Dendritic cell treated with granulocyte-macrophage colony-stimulating factor and Interleukin-4, amounts not matched to agents 40 ng/mL and 50 ng/mL, for 4 days (primary cell): ENCODE data around the gene FBN1.

Experiments
- H3K27ac Mint-ChIP-seq: one replicate; pipeline ENCODE4 v1.8.0; 2022; ENCODE audit warnings: mild to moderate bottlenecking, mixed read lengths
- H3K27me3 Mint-ChIP-seq: one replicate; pipeline ENCODE4 v1.8.0; 2022; ENCODE audit warnings: mild to moderate bottlenecking, mixed read lengths
- H3K36me3 Mint-ChIP-seq: one replicate; pipeline ENCODE4 v1.8.0; 2022; ENCODE audit warnings: low read depth, mixed read lengths
- H3K4me1 Mint-ChIP-seq: one replicate; pipeline ENCODE4 v1.8.0; 2022; ENCODE audit warnings: low read depth, mixed read lengths
- H3K4me3 Mint-ChIP-seq: one replicate; pipeline ENCODE4 v1.8.0; 2022; ENCODE audit warnings: mild to moderate bottlenecking, moderate library complexity, mixed read lengths
- H3K9me3 Mint-ChIP-seq: one replicate; pipeline ENCODE4 v1.8.0; 2022; ENCODE audit warnings: mixed read lengths
- intact Hi-C: fragments of 100-400 bp; cut with micrococcal nuclease; formaldehyde crosslinking; loops from one replicate; pipeline ENCODE4 v1.15.0; 2022

FBN1 gene

GRCh38 chr15:48574187-48574586, 71.3 kb downstream of the FBN1 start:
- Mint-ChIP-seq H3K27me3 (no peaks in the 10 kb centered on the region), H3K4me1 (no peaks in the 10 kb centered on the region), H3K4me3 (no peak overlapping the region), H3K36me3 (no peaks in the 10 kb centered on the region), H3K27ac (no peak overlapping the region), H3K9me3 (no peaks in the 10 kb centered on the region)
- intact Hi-C loops, result no loop called here

- intact Hi-C loops, result no loop called here
Measured at GRCh38 chr15:48573780-48574179, 71.7 kb downstream of the FBN1 start.

GRCh38 chr15:48572823-48573222, 72.7 kb downstream of the FBN1 start:
- peaks cover 9% of the 10 kb centered on the region for H3K9me3 Mint-ChIP-seq
- no peak overlapping the region for H3K4me3 Mint-ChIP-seq
- intact Hi-C loops, result no loop called here
- H3K36me3 Mint-ChIP-seq, result no peaks in the 10 kb centered on the region
- H3K27me3 Mint-ChIP-seq, result no peaks in the 10 kb centered on the region
- no peak overlapping the region for H3K27ac Mint-ChIP-seq
- no peaks in the 10 kb centered on the region for H3K4me1 Mint-ChIP-seq

More at GRCh38 chr15:48573780-48574179, 71.7 kb downstream of the FBN1 start:
- H3K4me1 Mint-ChIP-seq, result no peaks in the 10 kb centered on the region
- peaks cover under 1% of the 10 kb centered on the region for H3K9me3 Mint-ChIP-seq
- H3K36me3 Mint-ChIP-seq, result no peaks in the 10 kb centered on the region
- no peaks in the 10 kb centered on the region for H3K27me3 Mint-ChIP-seq
- no peak overlapping the region for H3K4me3 Mint-ChIP-seq
- H3K27ac Mint-ChIP-seq, result no peak overlapping the region

GRCh38 chr15:48571510-48571909, 74.0 kb downstream of the FBN1 start:
- Mint-ChIP-seq H3K27ac (no peak overlapping the region), H3K4me3 (no peak overlapping the region), H3K9me3 (peaks cover 9% of the 10 kb centered on the region), H3K36me3 (no peaks in the 10 kb centered on the region), H3K27me3 (no peaks in the 10 kb centered on the region), H3K4me1 (no peaks in the 10 kb centered on the region)
- intact Hi-C loops, result no loop called here

- H3K4me1 Mint-ChIP-seq, result no peaks in the 10 kb centered on the region
- H3K4me3 Mint-ChIP-seq, result no peak overlapping the region
Measured at GRCh38 chr15:48570822-48571221, 74.7 kb downstream of the FBN1 start.

GRCh38 chr15:48569591-48570302, 75.8 kb downstream of the FBN1 start:
- intact Hi-C loops, result no loop called here
- peaks cover 9% of the 10 kb centered on the region for H3K9me3 Mint-ChIP-seq
- H3K4me1 Mint-ChIP-seq, result no peaks in the 10 kb centered on the region
- no peaks in the 10 kb centered on the region for H3K36me3 Mint-ChIP-seq
- H3K27me3 Mint-ChIP-seq, result no peaks in the 10 kb centered on the region
- no peak overlapping the region for H3K4me3 Mint-ChIP-seq
- no peak overlapping the region for H3K27ac Mint-ChIP-seq

More at GRCh38 chr15:48570822-48571221, 74.7 kb downstream of the FBN1 start:
- Mint-ChIP-seq H3K27ac (no peak overlapping the region), H3K36me3 (no peaks in the 10 kb centered on the region), H3K27me3 (no peaks in the 10 kb centered on the region), H3K9me3 (peaks cover 9% of the 10 kb centered on the region)
- intact Hi-C loops, result no loop called here

GRCh38 chr15:48566668-48567067, 78.8 kb downstream of the FBN1 start:
- intact Hi-C loops, result no loop called here
- Mint-ChIP-seq H3K36me3 (no peaks in the 10 kb centered on the region), H3K9me3 (peaks cover 9% of the 10 kb centered on the region), H3K27me3 (no peaks in the 10 kb centered on the region), H3K27ac (no peak overlapping the region), H3K4me1 (no peaks in the 10 kb centered on the region), H3K4me3 (no peak overlapping the region)

- H3K36me3 Mint-ChIP-seq, result no peaks in the 10 kb centered on the region
- intact Hi-C loops, result no loop called here
- no peaks in the 10 kb centered on the region for H3K27me3 Mint-ChIP-seq
- H3K27ac Mint-ChIP-seq, result no peak overlapping the region
- H3K4me1 Mint-ChIP-seq, result no peaks in the 10 kb centered on the region
- H3K9me3 Mint-ChIP-seq, result peaks cover 9% of the 10 kb centered on the region
- H3K4me3 Mint-ChIP-seq, result no peak overlapping the region
Measured at GRCh38 chr15:48565560-48566482, 79.7 kb downstream of the FBN1 start.

- Mint-ChIP-seq H3K27ac (no peak overlapping the region), H3K4me1 (no peaks in the 10 kb centered on the region), H3K27me3 (no peaks in the 10 kb centered on the region), H3K4me3 (no peak overlapping the region), H3K9me3 (peaks cover 9% of the 10 kb centered on the region), H3K36me3 (no peaks in the 10 kb centered on the region)
- intact Hi-C loops, result no loop called here
Measured at GRCh38 chr15:48564690-48565089, 80.8 kb downstream of the FBN1 start.

- intact Hi-C loops, result no loop called here
- Mint-ChIP-seq H3K36me3 (no peaks in the 10 kb centered on the region), H3K27ac (no peak overlapping the region), H3K9me3 (peaks cover 9% of the 10 kb centered on the region), H3K4me3 (no peak overlapping the region), H3K27me3 (no peaks in the 10 kb centered on the region), H3K4me1 (no peaks in the 10 kb centered on the region)
Measured at GRCh38 chr15:48563934-48564333, 81.6 kb downstream of the FBN1 start.

- intact Hi-C loops, result no loop called here
- no peaks in the 10 kb centered on the region for H3K27me3 Mint-ChIP-seq
- H3K4me1 Mint-ChIP-seq, result no peaks in the 10 kb centered on the region
- no peak overlapping the region for H3K4me3 Mint-ChIP-seq
- H3K27ac Mint-ChIP-seq, result no peak overlapping the region
- H3K9me3 Mint-ChIP-seq, result no peaks in the 10 kb centered on the region
- no peaks in the 10 kb centered on the region for H3K36me3 Mint-ChIP-seq
Measured at GRCh38 chr15:48560321-48561051, 85.0 kb downstream of the FBN1 start.

GRCh38 chr15:48559285-48559684, 86.2 kb downstream of the FBN1 start:
- Mint-ChIP-seq H3K27me3 (no peaks in the 10 kb centered on the region), H3K4me3 (no peak overlapping the region), H3K27ac (no peak overlapping the region), H3K4me1 (no peaks in the 10 kb centered on the region), H3K9me3 (no peaks in the 10 kb centered on the region), H3K36me3 (no peaks in the 10 kb centered on the region)
- intact Hi-C loops, result no loop called here

- Mint-ChIP-seq H3K27me3 (no peaks in the 10 kb centered on the region), H3K4me3 (no peak overlapping the region), H3K9me3 (no peaks in the 10 kb centered on the region), H3K36me3 (no peaks in the 10 kb centered on the region), H3K27ac (no peak overlapping the region), H3K4me1 (no peaks in the 10 kb centered on the region)
- intact Hi-C loops, result no loop called here
Measured at GRCh38 chr15:48558226-48558625, 87.3 kb downstream of the FBN1 start.

- intact Hi-C loops, result no loop called here
- no peak overlapping the region for H3K27ac Mint-ChIP-seq
Measured at GRCh38 chr15:48557335-48557734, 88.2 kb downstream of the FBN1 start.

More at GRCh38 chr15:48557335-48557734, 88.2 kb downstream of the FBN1 start:
- no peak overlapping the region for H3K4me3 Mint-ChIP-seq
- H3K4me1 Mint-ChIP-seq, result no peaks in the 10 kb centered on the region
- no peaks in the 10 kb centered on the region for H3K27me3 Mint-ChIP-seq
- H3K36me3 Mint-ChIP-seq, result no peaks in the 10 kb centered on the region
- no peaks in the 10 kb centered on the region for H3K9me3 Mint-ChIP-seq
